ENCODE data around the gene SSH2. TPM values are rescaled to one million over a fixed set of nuclear protein-coding genes. Genes with fewer than 3 reads are reported as not detected.

Gene SSH2
- total RNA-seq, 2 donors from 2014 or later: 28.1 to 28.2 TPM

DNA sequence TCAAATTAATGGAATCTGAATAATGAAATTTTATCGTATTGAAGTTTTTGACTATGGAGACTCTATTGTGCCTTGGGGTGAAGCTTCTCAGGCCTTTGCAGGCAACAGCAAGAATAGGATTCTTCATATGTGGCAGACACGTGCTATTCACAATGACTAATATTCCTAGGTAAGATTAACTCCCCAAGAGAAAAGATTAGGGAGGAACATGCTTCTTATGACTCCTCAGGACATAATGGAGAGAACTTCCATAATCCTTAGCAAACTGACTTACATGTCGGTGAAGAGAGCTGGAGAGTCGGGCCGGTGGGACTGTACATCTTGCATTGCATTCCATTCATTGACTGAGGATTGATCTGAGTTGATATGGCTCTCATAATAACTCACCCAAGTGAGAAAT is 258.4 kb downstream of the SSH2 start:
- Histone ChIP-seq H3K27ac (no peak overlapping the region), H3K4me1 (no peaks in the 10 kb centered on the region), H3K36me3 (no peaks in the 10 kb centered on the region), H3K9me3 (no peaks in the 10 kb centered on the region), H3K9ac (ENCODE audit: low read depth in 2 of 2, low read length in 2 of 2) (no peak overlapping the region), H3K27me3 (no peaks in the 10 kb centered on the region), H3K4me3 (no peak overlapping the region)
- DNase-seq: no peak
- intact Hi-C loops (cut with DNase I): no loop called here
- TF ChIP-seq, protein P1, sequence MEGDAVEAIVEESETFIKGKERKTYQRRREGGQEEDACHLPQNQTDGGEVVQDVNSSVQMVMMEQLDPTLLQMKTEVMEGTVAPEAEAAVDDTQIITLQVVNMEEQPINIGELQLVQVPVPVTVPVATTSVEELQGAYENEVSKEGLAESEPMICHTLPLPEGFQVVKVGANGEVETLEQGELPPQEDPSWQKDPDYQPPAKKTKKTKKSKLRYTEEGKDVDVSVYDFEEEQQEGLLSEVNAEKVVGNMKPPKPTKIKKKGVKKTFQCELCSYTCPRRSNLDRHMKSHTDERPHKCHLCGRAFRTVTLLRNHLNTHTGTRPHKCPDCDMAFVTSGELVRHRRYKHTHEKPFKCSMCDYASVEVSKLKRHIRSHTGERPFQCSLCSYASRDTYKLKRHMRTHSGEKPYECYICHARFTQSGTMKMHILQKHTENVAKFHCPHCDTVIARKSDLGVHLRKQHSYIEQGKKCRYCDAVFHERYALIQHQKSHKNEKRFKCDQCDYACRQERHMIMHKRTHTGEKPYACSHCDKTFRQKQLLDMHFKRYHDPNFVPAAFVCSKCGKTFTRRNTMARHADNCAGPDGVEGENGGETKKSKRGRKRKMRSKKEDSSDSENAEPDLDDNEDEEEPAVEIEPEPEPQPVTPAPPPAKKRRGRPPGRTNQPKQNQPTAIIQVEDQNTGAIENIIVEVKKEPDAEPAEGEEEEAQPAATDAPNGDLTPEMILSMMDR (IDR thresholded peaks at IDR 0.05): no peak

DNA sequence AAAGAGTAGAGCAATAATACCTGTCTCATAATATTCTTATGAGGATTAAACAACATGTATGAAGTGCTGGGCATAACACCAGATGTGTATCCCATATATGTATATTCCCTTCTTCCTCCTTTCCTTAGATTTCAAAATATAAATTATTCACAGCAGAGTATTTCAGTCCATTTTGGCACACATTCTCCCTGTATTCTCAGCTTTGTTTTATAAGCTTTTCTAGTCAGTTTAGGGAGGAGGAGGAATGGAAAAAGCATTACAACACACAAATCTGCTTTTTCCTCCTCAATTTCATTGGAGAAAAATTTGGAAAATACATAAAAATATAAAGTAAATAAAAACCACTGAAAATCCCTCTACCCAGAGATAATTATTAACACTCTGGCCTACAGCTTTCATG is 260.8 kb downstream of the SSH2 start:
- Histone ChIP-seq H3K36me3 (no peaks in the 10 kb centered on the region), H3K9ac (ENCODE audit: low read depth in 2 of 2, low read length in 2 of 2) (no peak overlapping the region), H3K27me3 (no peaks in the 10 kb centered on the region), H3K4me3 (no peak overlapping the region), H3K9me3 (no peaks in the 10 kb centered on the region), H3K4me1 (no peaks in the 10 kb centered on the region), H3K27ac (no peak overlapping the region)
- intact Hi-C loops (cut with DNase I): no loop called here
- DNase-seq: no peak
- TF ChIP-seq, protein P1 (IDR thresholded peaks at IDR 0.05): no peak

DNA sequence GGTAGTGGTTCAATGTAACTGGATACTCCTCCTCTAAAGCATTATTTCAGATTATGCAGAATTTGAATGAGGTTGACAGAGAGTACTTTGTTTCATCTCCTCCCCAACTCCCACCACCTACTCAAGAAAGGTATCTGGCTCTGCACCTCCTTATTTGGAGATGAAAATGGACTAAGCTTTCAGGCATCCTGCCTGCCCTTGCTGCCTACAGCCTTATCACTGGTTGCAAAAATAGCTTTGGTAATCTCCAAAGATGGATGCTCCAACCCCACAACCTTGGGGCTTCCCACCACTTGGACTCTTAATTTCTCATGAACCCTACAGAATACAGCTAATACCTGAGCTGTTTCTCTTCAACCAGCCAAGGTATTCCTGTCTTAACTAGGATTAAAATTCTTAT is 262.1 kb downstream of the SSH2 start:
- no peak for DNase-seq
- H3K36me3 ChIP-seq: no peaks in the 10 kb centered on the region
- no peak overlapping the region for H3K9ac ChIP-seq (ENCODE audit: low read depth in 2 of 2, low read length in 2 of 2)
- H3K4me3 ChIP-seq: no peak overlapping the region
- TF ChIP-seq, protein P1 (IDR thresholded peaks at IDR 0.05): no peak
- H3K9me3 ChIP-seq: no peaks in the 10 kb centered on the region
- no peak overlapping the region for H3K27ac ChIP-seq
- H3K4me1 ChIP-seq: no peaks in the 10 kb centered on the region
- intact Hi-C loops (cut with DNase I): no loop called here
- H3K27me3 ChIP-seq: no peaks in the 10 kb centered on the region

DNA sequence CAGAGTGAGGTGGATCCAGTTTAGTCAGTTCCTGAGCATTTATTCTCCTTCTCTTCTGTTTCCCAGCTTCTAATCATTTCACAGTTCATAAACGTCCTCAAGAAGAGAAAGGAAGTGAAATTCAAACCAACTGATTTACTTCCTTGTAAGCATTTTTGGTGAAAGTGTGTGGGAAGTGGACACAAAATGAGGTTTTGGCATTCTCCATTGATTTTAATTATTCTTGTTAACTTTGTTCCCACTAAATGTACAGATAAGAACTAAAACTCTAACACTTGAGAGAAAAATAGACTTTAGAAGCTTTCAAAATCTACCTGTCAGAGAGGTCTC is 264.6 kb downstream of the SSH2 start:
- H3K4me3 ChIP-seq: no peak overlapping the region
- no peaks in the 10 kb centered on the region for H3K9me3 ChIP-seq
- DNase-seq: no peak
- H3K27ac ChIP-seq: peak overlapping the region; percentile 2
- H3K4me1 ChIP-seq: no peaks in the 10 kb centered on the region
- intact Hi-C loops (cut with DNase I): no loop called here
- TF ChIP-seq, protein P1 (IDR thresholded peaks at IDR 0.05): no peak
- H3K36me3 ChIP-seq: no peaks in the 10 kb centered on the region
- no peaks in the 10 kb centered on the region for H3K27me3 ChIP-seq
- H3K9ac ChIP-seq (ENCODE audit: low read depth in 2 of 2, low read length in 2 of 2): no peak overlapping the region

DNA sequence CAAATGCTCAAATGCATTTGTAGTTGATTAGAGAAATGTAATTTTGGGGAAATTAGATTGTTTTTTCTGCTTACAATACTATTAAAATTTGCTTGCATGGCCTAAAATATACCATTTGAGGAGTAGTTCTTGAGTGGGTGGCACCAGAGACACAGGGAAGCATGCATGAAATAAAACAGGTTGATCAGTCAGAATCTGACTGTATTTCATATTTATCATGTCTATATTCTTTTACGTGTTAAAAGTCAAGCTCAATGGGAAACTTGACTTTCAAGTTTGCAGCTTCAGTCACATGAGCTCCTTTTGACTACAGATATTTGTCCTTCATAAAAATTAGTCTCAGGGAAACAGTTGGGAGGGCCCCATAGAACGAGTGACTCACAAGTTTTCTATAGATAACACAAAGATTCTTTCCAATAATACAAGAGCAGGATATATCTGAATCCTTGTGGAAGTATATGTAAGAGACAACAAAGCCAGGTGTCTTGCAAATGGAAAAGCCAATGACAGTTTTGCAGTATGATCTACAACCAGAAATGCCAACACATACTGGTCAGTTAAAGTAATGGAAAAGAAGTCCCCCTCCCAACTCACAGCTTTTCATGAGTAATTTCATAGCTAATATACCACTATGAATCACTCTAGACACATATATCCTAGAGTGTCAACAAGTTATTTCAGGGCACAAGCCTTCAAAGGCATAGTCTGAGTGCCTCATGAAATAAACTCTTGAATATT is 265.1 kb downstream of the SSH2 start:
- Histone ChIP-seq H3K27me3 (no peaks in the 10 kb centered on the region), H3K4me1 (no peaks in the 10 kb centered on the region), H3K4me3 (no peak overlapping the region), H3K9me3 (no peaks in the 10 kb centered on the region), H3K9ac (ENCODE audit: low read depth in 2 of 2, low read length in 2 of 2) (no peak overlapping the region), H3K27ac (peak overlapping the region; percentile 2), H3K36me3 (no peaks in the 10 kb centered on the region)
- no peak for DNase-seq
- TF ChIP-seq, protein P1 (IDR thresholded peaks at IDR 0.05): no peak
- intact Hi-C loops (cut with DNase I): no loop called here
